ENCODE data around the gene BAD. TPM values are rescaled to one million over a fixed set of nuclear protein-coding genes. Genes with fewer than 3 reads are reported as not detected.

BAD gene
- total and polyA plus RNA-seq, 5 donors: 87.5 to 164 (median 121) TPM

DNA sequence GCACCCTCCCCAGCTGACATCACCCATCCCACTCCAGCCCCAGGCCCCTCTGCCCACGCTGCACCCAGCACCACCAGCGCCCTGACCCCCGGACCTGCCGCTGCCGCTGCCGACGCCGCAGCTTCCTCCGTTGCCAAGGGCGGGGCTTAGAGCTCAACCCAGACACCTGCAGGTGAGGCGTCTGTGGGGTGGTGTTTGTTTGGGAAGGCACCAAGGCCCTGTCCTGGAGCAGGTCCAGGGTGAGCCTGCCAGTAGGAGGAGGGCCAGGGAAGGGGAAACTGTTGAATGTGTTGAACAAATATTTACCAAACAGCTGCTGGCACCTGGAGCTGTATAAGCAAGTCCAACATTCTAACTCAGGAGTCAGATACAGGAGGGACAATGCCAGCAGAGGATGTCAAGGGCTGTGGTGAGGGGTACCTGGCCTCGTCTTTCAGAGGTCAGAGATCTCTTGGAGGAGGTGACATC lies 46.9 kb downstream of the BAD start:
- intact Hi-C loops (cut with DNase I): loop anchor here in 1 of 4 donors (5.0 kb wide), 1 partner anchor 65 kb away; the partner anchor contains the start of gene CATSPERZ
- Histone ChIP-seq H3K27me3 (ENCODE audit: control insufficient read depth, insufficient read depth) (no peaks in the 10 kb centered on the region), H3K4me1 (ENCODE audit: control insufficient read depth, insufficient read depth, low read length) (peaks cover 6% of the 10 kb centered on the region), H3K9me3 (ENCODE audit: control insufficient read depth, low read length) (no peaks in the 10 kb centered on the region), H3K4me3 (ENCODE audit: low read length) (no peak overlapping the region), H3K27ac (ENCODE audit: low read length) (no peak overlapping the region)
- 77% methylated on average over 12 of the region's 12 CpGs for WGBS
- ATAC-seq (no peak), DNase-seq (peak in 2 of 3 donors; percentile 58 to 66)

DNA sequence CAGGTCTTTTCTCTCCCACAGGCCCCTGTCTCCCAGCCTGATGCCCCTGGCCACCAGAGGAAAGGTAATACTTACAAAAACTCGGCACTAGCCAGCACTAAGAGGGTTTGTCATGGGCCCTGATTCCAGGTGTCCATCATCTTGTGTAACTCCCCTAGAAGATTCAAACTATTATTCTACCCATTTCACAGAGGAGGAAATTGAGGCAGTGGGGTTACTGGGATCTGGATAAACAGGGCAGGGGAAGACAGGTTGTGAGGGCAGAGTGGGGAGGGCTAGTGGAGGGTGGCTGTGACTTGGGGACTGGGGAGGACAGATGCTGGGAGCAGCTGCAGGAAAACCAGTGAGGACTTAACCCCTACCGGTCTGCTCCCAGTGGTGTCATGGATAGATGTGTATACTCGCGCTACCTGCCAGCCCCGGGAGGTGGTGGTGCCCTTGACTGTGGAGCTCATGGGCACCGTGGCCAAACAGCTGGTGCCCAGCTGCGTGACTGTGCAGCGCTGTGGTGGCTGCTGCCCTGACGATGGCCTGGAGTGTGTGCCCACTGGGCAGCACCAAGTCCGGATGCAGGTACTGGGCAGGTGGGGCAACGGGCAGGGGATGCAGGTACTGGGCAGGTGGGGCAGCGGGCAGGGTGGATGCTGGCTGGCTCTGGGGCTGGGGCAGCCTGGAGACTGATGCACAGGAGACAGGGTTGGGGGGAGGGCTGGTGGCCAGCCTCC lies 48.9 kb downstream of the BAD start:
- DNase-seq: peak in 2 of 3 donors; percentile 59 to 60
- H3K27me3 ChIP-seq (ENCODE audit: control insufficient read depth, insufficient read depth): no peaks in the 10 kb centered on the region
- H3K4me3 ChIP-seq (ENCODE audit: low read length): peak overlapping the region; percentile 94
- H3K4me1 ChIP-seq (ENCODE audit: control insufficient read depth, insufficient read depth, low read length): peaks cover 3% of the 10 kb centered on the region
- H3K9me3 ChIP-seq (ENCODE audit: control insufficient read depth, low read length): no peaks in the 10 kb centered on the region
- peak overlapping the region; percentile 80 for H3K27ac ChIP-seq (ENCODE audit: low read length)
- no peak for ATAC-seq
- 83% methylated on average over 12 of the region's 12 CpGs for WGBS
- intact Hi-C loops (cut with DNase I): loop anchor here in 1 of 4 donors (5.0 kb wide), 1 partner anchor 67 kb away; the partner anchor contains the start of gene CATSPERZ

DNA sequence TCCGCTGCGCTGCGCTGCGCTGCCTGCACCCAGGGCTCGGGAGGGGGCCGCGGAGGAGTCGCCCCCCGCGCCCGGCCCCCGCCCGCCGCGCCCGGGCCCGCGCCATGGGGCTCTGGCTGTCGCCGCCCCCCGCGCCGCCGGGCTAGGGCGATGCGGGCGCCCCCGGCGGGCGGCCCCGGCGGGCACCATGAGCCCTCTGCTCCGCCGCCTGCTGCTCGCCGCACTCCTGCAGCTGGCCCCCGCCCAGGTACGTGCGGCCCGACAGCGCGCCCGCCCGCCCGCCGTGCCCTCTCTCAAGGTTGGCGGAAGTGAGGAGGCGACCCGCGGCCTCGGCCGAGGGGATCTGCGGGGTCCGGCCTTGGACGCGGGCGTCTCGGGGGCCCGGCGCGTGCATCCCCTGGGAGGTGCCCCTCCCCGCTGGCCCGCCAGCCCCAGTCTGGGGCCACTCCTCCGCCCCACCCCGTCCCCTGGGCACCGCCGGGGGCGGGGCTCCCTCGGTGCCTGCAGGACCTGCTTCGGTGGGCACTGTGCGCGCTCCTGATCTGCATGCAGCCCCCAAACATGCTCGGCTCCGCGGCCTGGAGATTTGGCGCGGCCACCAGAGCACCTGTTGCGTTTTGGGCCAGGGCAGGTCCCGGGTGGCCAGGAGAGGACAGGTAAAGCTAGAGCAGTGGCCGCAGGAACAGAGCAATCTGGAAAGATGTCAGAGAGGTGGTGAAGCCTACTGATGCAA lies 49.7 kb downstream of the BAD start:
- Histone ChIP-seq H3K27ac (ENCODE audit: low read length) (peak overlapping the region; percentile 80), H3K27me3 (ENCODE audit: control insufficient read depth, insufficient read depth) (no peaks in the 10 kb centered on the region), H3K9me3 (ENCODE audit: control insufficient read depth, low read length) (no peaks in the 10 kb centered on the region), H3K4me1 (ENCODE audit: control insufficient read depth, insufficient read depth, low read length) (no peaks in the 10 kb centered on the region), H3K4me3 (ENCODE audit: low read length) (peak overlapping the region; percentile 94)
- ATAC-seq (peak; percentile 32 to 38), DNase-seq (peak; percentile 68 to 88 (median 85))
- intact Hi-C loops (cut with DNase I): loop anchor here in 1 of 4 donors (5.0 kb wide), 1 partner anchor 67 kb away; the partner anchor contains the start of gene CATSPERZ
- 3% methylated on average over 80 of the region's 80 CpGs for WGBS

GRCh38 chr11:64233913-64234586 lies 50.4 kb downstream of the BAD start, which contains the start of gene VEGFB:
TSS of gene VEGFB (plus strand) at chr11:64234584. CDS start at chr11:64234834, 250 bp downstream.
- WGBS: 2% methylated on average over 59 of the region's 62 CpGs
- no peaks in the 10 kb centered on the region for H3K4me1 ChIP-seq (ENCODE audit: control insufficient read depth, insufficient read depth, low read length)
- peak within 1 kb of the TSS; percentile 81 for H3K27ac ChIP-seq (ENCODE audit: low read length)
- no peaks in the 10 kb centered on the region for H3K27me3 ChIP-seq (ENCODE audit: control insufficient read depth, insufficient read depth)
- no peaks in the 10 kb centered on the region for H3K9me3 ChIP-seq (ENCODE audit: control insufficient read depth, low read length)
- peak; percentile 65 to 67 for ATAC-seq
- intact Hi-C loops (cut with DNase I): no loop called here
- peak within 1 kb of the TSS; percentile 94 for H3K4me3 ChIP-seq (ENCODE audit: low read length)
- DNase-seq: peak; percentile 85 to 95 (median 93)

DNA sequence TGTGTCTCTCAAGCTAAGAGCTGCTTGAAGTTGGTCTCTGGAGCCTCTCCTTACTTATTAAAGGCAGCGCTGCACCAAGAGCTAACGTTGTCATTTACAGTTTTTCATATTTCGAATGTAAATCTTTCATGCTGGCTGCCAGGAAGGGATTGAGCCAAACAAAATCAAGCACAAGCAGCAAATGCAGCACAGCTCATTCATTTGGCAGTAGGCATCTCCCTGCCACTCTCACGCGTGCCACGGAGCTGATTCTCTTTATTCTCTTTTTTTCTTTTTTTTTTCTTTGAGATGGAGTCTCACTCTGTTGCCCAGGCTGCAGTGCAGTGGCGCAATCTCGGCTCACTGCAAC lies 51.5 kb downstream of the BAD start:
- DNase-seq (no peak), ATAC-seq (no peak)
- Histone ChIP-seq H3K4me1 (ENCODE audit: control insufficient read depth, insufficient read depth, low read length) (no peaks in the 10 kb centered on the region), H3K4me3 (ENCODE audit: low read length) (no peak overlapping the region), H3K27me3 (ENCODE audit: control insufficient read depth, insufficient read depth) (no peaks in the 10 kb centered on the region), H3K27ac (ENCODE audit: low read length) (no peak overlapping the region), H3K9me3 (ENCODE audit: control insufficient read depth, low read length) (no peaks in the 10 kb centered on the region)
- WGBS: 87% methylated on average over 8 of the region's 8 CpGs
- intact Hi-C loops (cut with DNase I): no loop called here

- no peaks in the 10 kb centered on the region for H3K4me1 ChIP-seq (ENCODE audit: control insufficient read depth, insufficient read depth, low read length)
- H3K4me3 ChIP-seq (ENCODE audit: low read length): no peak overlapping the region
- 86% methylated on average over 15 of the region's 15 CpGs for WGBS
- ATAC-seq (no peak), DNase-seq (peak in 2 of 3 donors; percentile 56 to 59)
- H3K27me3 ChIP-seq (ENCODE audit: control insufficient read depth, insufficient read depth): no peaks in the 10 kb centered on the region
- intact Hi-C loops (cut with DNase I): no loop called here
- H3K9me3 ChIP-seq (ENCODE audit: control insufficient read depth, low read length): no peaks in the 10 kb centered on the region
- H3K27ac ChIP-seq (ENCODE audit: low read length): no peak overlapping the region
Observed at GRCh38 chr11:64232182-64232966, 52.1 kb downstream of the BAD start.

DNA sequence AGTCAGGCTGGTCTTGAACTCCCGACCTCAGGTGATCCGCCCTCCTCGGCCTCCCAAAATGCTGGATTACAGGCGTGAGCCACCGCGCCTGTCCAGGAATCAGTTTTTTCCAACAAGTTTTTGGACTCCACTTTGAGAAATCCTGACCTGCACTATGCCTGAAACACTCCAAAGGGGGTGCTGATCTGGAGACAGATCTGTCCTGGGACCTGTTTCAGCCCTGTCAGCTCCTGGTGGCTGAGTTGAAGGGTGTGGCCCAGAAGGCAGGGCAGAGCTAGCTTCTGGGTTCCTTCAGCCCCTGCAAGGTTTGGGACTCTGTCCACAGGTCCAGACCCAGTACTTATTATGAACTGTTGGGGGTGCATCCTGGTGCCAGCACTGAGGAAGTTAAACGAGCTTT lies 52.9 kb downstream of the BAD start:
- H3K4me3 ChIP-seq (ENCODE audit: low read length): no peak overlapping the region
- H3K27ac ChIP-seq (ENCODE audit: low read length): no peak overlapping the region
- no peaks in the 10 kb centered on the region for H3K4me1 ChIP-seq (ENCODE audit: control insufficient read depth, insufficient read depth, low read length)
- ATAC-seq (no peak), DNase-seq (peak in 2 of 3 donors; percentile 41 to 51)
- no peaks in the 10 kb centered on the region for H3K27me3 ChIP-seq (ENCODE audit: control insufficient read depth, insufficient read depth)
- WGBS: 89% methylated on average over 7 of the region's 7 CpGs
- H3K9me3 ChIP-seq (ENCODE audit: control insufficient read depth, low read length): no peaks in the 10 kb centered on the region
- intact Hi-C loops (cut with DNase I): no loop called here

- ATAC-seq (no peak), DNase-seq (no peak)
- H3K4me3 ChIP-seq (ENCODE audit: low read length): peak overlapping the region; percentile 48
- H3K9me3 ChIP-seq (ENCODE audit: control insufficient read depth, low read length): no peaks in the 10 kb centered on the region
- intact Hi-C loops (cut with DNase I): no loop called here
- WGBS: 8% methylated on average over 8 of the region's 8 CpGs
- H3K27ac ChIP-seq (ENCODE audit: low read length): peak overlapping the region; percentile 92
- H3K27me3 ChIP-seq (ENCODE audit: control insufficient read depth, insufficient read depth): no peaks in the 10 kb centered on the region
- H3K4me1 ChIP-seq (ENCODE audit: control insufficient read depth, insufficient read depth, low read length): no peaks in the 10 kb centered on the region
Observed at GRCh38 chr11:64230985-64231365, 53.5 kb downstream of the BAD start.

DNA sequence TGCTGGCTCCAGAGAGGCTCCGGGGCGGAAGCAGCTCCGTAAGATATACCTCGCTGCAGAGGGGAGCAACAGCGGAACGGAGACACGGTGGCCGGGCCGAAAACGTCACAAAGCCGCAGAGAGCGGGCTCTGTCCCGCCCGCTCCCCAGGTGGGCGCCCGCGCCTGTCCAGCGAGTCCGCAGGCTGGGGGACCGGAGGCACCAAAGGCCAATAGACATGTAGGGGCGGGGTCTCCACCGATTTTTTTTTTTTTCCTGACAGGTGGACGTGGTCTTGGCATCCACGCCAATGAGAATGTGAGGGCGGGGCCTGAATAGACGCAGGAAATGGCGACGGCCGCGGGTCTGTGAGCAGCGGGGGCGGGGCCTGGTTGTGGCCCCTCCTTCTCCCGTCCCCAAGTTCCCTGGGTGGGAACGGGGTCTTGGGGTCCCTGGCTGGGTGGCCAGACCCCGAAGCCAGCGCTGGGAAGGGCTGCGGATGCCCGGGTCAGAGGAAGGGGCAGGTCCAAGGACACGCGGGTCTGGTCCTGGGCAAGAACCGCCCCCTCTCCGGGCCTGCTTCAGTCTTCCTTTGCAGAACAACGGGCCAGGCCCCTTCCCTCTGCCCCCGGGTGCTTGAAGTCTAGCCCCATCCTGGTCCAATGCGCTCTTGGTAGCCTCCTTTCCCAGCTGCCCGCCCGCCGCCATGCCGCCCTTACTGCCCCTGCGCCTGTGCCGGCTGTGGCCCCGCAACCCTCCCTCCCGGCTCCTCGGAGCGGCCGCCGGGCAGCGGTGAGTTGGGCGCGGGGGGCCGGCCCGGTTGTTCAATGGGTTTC lies 54.1 kb downstream of the BAD start, which contains the start of gene DNAJC4:
TSS of gene DNAJC4 (plus strand) at position 378 of the 814 bp plus-strand sequence. CDS start at position 685, 307 bp downstream.
- Histone ChIP-seq H3K27ac (ENCODE audit: low read length) (peak within 1 kb of the TSS; percentile 92), H3K27me3 (ENCODE audit: control insufficient read depth, insufficient read depth) (no peaks in the 10 kb centered on the region), H3K4me3 (ENCODE audit: low read length) (peak within 1 kb of the TSS; percentile 48), H3K9me3 (ENCODE audit: control insufficient read depth, low read length) (no peaks in the 10 kb centered on the region), H3K4me1 (ENCODE audit: control insufficient read depth, insufficient read depth, low read length) (peaks cover under 1% of the 10 kb centered on the region)
- intact Hi-C loops (cut with DNase I): no loop called here
- WGBS: under 1% methylated on average over 62 of the region's 62 CpGs
- ATAC-seq (peak; percentile 66 to 70), DNase-seq (peak; percentile 94 to 98 (median 97))

All from right cardiac atrium (tissue), 5 donors.